ENCODE results near the gene GBE1. TPM values are rescaled to one million over a fixed set of nuclear protein-coding genes. Genes with fewer than 3 reads are reported as not detected.
"Not testable (repeated sequence)": the region's sequence is repeated elsewhere in the genome, so short reads cannot be mapped to it uniquely, and the experiment has no call there.

GBE1 gene
- total and polyA plus RNA-seq, 7 donors, result 10.2 to 24.6 (median 12.1) TPM

- intact Hi-C loops (cut with DNase I), result no loop called here
- 41 to 70% methylated on average over 3 of the region's 3 CpGs for WGBS, 2 donors
- H3K36me3 ChIP-seq, result no peaks in the 10 kb centered on the region
- peak overlapping the region; percentile 94 to 98 (median 98) for H3K27ac ChIP-seq
- TF ChIP-seq POLR2A (IDR thresholded peaks at IDR 0.05) (no peak), EP300 (IDR thresholded peaks at IDR 0.05) (no peak), CTCF (IDR thresholded peaks at IDR 0.05) (no peak), POLR2AphosphoS5 (IDR thresholded peaks at IDR 0.05) (no peak)
- DNase-seq, result no peak
- no peaks in the 10 kb centered on the region for H3K9me3 ChIP-seq
- peaks cover 0 to 30% (median 20%) of the 10 kb centered on the region in 4 donors for H3K4me1 ChIP-seq
- no peaks in the 10 kb centered on the region for H3K27me3 ChIP-seq
- H3K4me3 ChIP-seq, result peak overlapping the region; percentile 64 to 78 (median 72)
These were observed 1.2 kb downstream of the GBE1 start for GRCh38 chr3:81760215-81760614.

GRCh38 chr3:81758771-81759170 is 2.7 kb downstream of the GBE1 start:
- H3K9me3 ChIP-seq, H3K36me3 ChIP-seq, H3K27me3 ChIP-seq, H3K4me3 ChIP-seq, DNase-seq: not testable (repeated sequence)
- H3K4me1 ChIP-seq, result peaks cover 0 to 30% (median 20%) of the 10 kb centered on the region in 4 donors
- WGBS, 2 donors, result 96 to 97% methylated on average over 4 of the region's 4 CpGs
- intact Hi-C loops (cut with DNase I), result loop anchor here (2.0 kb wide), 1 partner anchor 14 kb away; no protein-coding TSS in a partner anchor
- peak overlapping the region; percentile 19 to 98 (median 59) for H3K27ac ChIP-seq

- H3K4me1 ChIP-seq, result peaks cover 0 to 30% (median 20%) of the 10 kb centered on the region in 4 donors
- WGBS, 2 donors, result 80 to 88% methylated on average over 1 of the region's 1 CpG
- H3K4me3 ChIP-seq, result no peak overlapping the region
- peaks cover 0 to 3% (median 0%) of the 10 kb centered on the region in 4 donors for H3K9me3 ChIP-seq
- TF ChIP-seq EP300 (IDR thresholded peaks at IDR 0.05), result no peak
- no peak for TF ChIP-seq POLR2A (IDR thresholded peaks at IDR 0.05)
- TF ChIP-seq CTCF (IDR thresholded peaks at IDR 0.05), result no peak
- TF ChIP-seq POLR2AphosphoS5 (IDR thresholded peaks at IDR 0.05), result no peak
- peak overlapping the region in 3 of 4 donors; percentile 19 to 98 (median 21) for H3K27ac ChIP-seq
- intact Hi-C loops (cut with DNase I), result loop anchor here (2.0 kb wide), 1 partner anchor 13 kb away; no protein-coding TSS in a partner anchor
- H3K36me3 ChIP-seq, result peaks cover 0 to 2% (median 0%) of the 10 kb centered on the region in 4 donors
- H3K27me3 ChIP-seq, result no peaks in the 10 kb centered on the region
- DNase-seq, result no peak
These were observed 3.2 kb downstream of the GBE1 start for GRCh38 chr3:81758275-81758674.

- Histone ChIP-seq H3K4me3 (no peak overlapping the region), H3K27ac (no peak overlapping the region), H3K4me1 (peaks cover 0 to 19% (median 8%) of the 10 kb centered on the region in 4 donors), H3K9me3 (peaks cover 0 to 3% (median 0%) of the 10 kb centered on the region in 4 donors), H3K27me3 (no peaks in the 10 kb centered on the region), H3K36me3 (peaks cover 0 to 5% (median 0%) of the 10 kb centered on the region in 4 donors)
- DNase-seq, result no peak
- TF ChIP-seq CTCF (IDR thresholded peaks at IDR 0.05) (no peak), POLR2A (IDR thresholded peaks at IDR 0.05) (no peak), EP300 (IDR thresholded peaks at IDR 0.05) (no peak), POLR2AphosphoS5 (IDR thresholded peaks at IDR 0.05) (no peak)
- WGBS, 2 donors, result 62 to 64% methylated on average over 2 of the region's 2 CpGs
- intact Hi-C loops (cut with DNase I), result no loop called here
These were observed 7.9 kb downstream of the GBE1 start for GRCh38 chr3:81753416-81754027.

GRCh38 chr3:81752604-81753003 is 8.8 kb downstream of the GBE1 start:
- Histone ChIP-seq H3K27ac (no peak overlapping the region), H3K27me3 (no peaks in the 10 kb centered on the region), H3K9me3 (peaks cover 0 to 3% (median 0%) of the 10 kb centered on the region in 4 donors), H3K4me3 (no peak overlapping the region), H3K36me3 (peaks cover 0 to 5% (median 0%) of the 10 kb centered on the region in 4 donors), H3K4me1 (peaks cover 0 to 11% (median 0%) of the 10 kb centered on the region in 4 donors)
- TF ChIP-seq POLR2A (IDR thresholded peaks at IDR 0.05) (no peak), POLR2AphosphoS5 (IDR thresholded peaks at IDR 0.05) (no peak), CTCF (IDR thresholded peaks at IDR 0.05) (no peak), EP300 (IDR thresholded peaks at IDR 0.05) (no peak)
- DNase-seq, result no peak
- intact Hi-C loops (cut with DNase I), result no loop called here

All from sigmoid colon (tissue), 7 donors.